ENCODE measurements around the gene HEXIM2.
"Not testable (repeated sequence)": the region's sequence is repeated elsewhere in the genome, so short reads cannot be mapped to it uniquely, and the experiment has no call there.

GRCh38 chr17:45124797-45125122 lies 36.9 kb upstream of the HEXIM2 start:
- TF ChIP-seq CTCF, POLR2AphosphoS5, POLR2A, EP300 (IDR thresholded peaks at IDR 0.05): not testable (repeated sequence)

Data from gastroesophageal sphincter (tissue), 3 donors.